SJCRH30 (cell line): ENCODE results near the gene CACNA1G. TPM values are rescaled to one million over a fixed set of nuclear protein-coding genes. Genes with fewer than 3 reads are reported as not detected.
A peak's percentile ranks its signal among the peaks of the same experiment; 100 is the strongest.

Experiments used
- DNase-seq, 2 experiments: peaks; one replicate each; pipeline ENCODE4 v3.0.0-alpha.2; 2015 to 2020
- H3K27ac ChIP-seq: fragments of 250-450 bp; sonication (Bioruptor Pico); 2 replicates; pipeline ENCODE4 v1.5.1; 2020; ENCODE audit warnings: mild to moderate bottlenecking, moderate library complexity
- H3K27me3 ChIP-seq: fragments of 250-450 bp; sonication (Bioruptor Pico); 2 replicates; pipeline ENCODE4 v1.5.1; 2020; ENCODE audit warnings: mild to moderate bottlenecking, moderate library complexity
- H3K36me3 ChIP-seq: fragments of 250-450 bp; sonication (Bioruptor Pico); 2 replicates; pipeline ENCODE4 v1.5.1; 2020; ENCODE audit warnings: mild to moderate bottlenecking, moderate library complexity
- H3K4me1 ChIP-seq: fragments of 250-450 bp; sonication (Bioruptor Pico); 2 replicates; pipeline ENCODE4 v1.5.1; 2020; ENCODE audit warnings: mild to moderate bottlenecking, moderate library complexity
- H3K4me3 ChIP-seq: fragments of 250-450 bp; sonication (Bioruptor Pico); 2 replicates; pipeline ENCODE4 v1.5.1; 2020; ENCODE audit warnings: mild to moderate bottlenecking, moderate library complexity
- H3K9me3 ChIP-seq: fragments of 250-450 bp; sonication (Bioruptor Pico); replicated peaks from 2 replicates; pipeline ENCODE4 v1.5.1; 2020; ENCODE audit warnings: mild to moderate bottlenecking, moderate library complexity
- total RNA-seq: library from RNA; depleted of rRNA; stranded (reverse); fragments of >200 nt; shearing (Covaris generic); gene quantifications from 2 replicates; pipeline ENCODE4 v1.2.3, GENCODE V29; 2014; rRNA removed

CACNA1G gene
- total RNA-seq = 3.5 and 4.2 TPM in 2 replicates

- peak within 1 kb of the TSS; percentile 67 for H3K4me3 ChIP-seq
- no peak within 1 kb of the TSS for H3K27ac ChIP-seq
- no peaks in the 10 kb centered on the region for H3K27me3 ChIP-seq
- peaks cover 7% of the 10 kb centered on the region for H3K4me1 ChIP-seq
- H3K36me3 ChIP-seq = no peaks in the 10 kb centered on the region
- no peaks in the 10 kb centered on the region for H3K9me3 ChIP-seq
- DNase-seq = peak; percentile 91 to 93
Observed at GRCh38 chr17:50560185-50560824, at the start of gene CACNA1G. CACNA1G (plus strand) TSS chr17:50560715; CDS start chr17:50561460, 745 bp downstream.

DNA sequence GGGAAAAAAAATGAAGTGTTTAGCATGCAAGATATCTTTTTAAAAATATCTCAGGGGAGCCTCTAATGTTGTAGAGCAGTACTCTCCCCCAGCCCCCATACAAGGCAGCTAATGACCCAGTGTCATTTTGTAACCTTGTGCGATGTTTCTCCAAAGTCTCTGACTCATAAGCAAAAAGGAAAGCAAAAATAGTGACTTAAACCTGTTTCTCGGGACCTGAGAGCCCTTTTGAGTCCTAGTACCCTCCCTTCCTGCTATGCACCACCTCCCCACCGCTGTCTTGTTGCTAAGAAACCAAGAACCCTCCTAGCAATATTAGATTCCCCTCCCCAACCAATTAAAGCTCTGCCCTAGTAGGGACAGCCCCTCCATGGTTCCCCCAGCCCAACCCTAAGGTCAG, 49.5 kb upstream of the CACNA1G start:
- H3K9me3 ChIP-seq = no peaks in the 10 kb centered on the region
- no peak for DNase-seq
- H3K4me1 ChIP-seq = no peaks in the 10 kb centered on the region
- H3K4me3 ChIP-seq = no peak overlapping the region
- no peak overlapping the region for H3K27ac ChIP-seq
- no peaks in the 10 kb centered on the region for H3K27me3 ChIP-seq
- H3K36me3 ChIP-seq = no peaks in the 10 kb centered on the region

DNA sequence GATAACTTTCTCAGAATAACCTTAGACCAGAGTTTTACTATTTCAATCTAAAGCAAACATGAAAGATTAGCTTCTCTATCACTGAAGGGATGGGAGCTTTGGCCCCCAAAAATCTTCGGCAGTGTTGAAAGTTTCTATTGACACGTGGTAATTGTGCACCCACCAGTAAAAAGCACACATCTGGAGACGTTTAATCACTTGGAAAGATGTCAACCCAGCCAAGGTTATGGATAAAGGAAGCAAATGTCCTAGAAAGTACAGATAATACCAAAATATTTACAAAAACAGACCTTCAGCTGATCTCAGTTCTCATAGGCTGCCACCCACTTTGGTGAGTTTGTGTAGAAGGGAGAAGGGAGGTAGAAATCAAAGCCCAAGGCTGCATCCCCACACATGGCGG, 47.0 kb upstream of the CACNA1G start:
- Histone ChIP-seq H3K4me3 (no peak overlapping the region), H3K9me3 (no peaks in the 10 kb centered on the region), H3K4me1 (no peaks in the 10 kb centered on the region), H3K27ac (no peak overlapping the region), H3K36me3 (no peaks in the 10 kb centered on the region), H3K27me3 (no peaks in the 10 kb centered on the region)
- no peak for DNase-seq

DNA sequence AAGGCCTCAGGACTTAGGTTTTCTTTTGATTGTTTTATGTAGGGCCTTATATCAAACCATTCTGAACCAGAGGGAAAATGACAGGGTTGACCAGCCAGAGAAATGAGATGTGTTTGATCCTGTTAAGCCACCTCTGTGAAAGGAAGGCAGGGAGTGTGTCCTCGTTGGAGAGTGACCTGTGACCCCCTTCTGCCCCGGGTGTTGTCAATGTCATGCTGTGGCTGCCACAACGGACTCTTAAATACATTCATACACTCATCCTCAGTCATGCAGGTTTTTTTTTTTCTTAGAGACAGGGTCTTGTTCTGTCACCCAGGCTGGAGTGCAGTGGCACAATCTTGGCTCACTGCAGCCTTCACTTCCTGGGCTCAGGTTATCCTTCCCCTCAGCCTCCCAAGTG, 46.1 kb upstream of the CACNA1G start:
- no peak overlapping the region for H3K4me3 ChIP-seq
- no peaks in the 10 kb centered on the region for H3K4me1 ChIP-seq
- no peak for DNase-seq
- H3K27ac ChIP-seq = no peak overlapping the region
- H3K9me3 ChIP-seq = no peaks in the 10 kb centered on the region
- H3K36me3 ChIP-seq = no peaks in the 10 kb centered on the region
- no peaks in the 10 kb centered on the region for H3K27me3 ChIP-seq

DNA sequence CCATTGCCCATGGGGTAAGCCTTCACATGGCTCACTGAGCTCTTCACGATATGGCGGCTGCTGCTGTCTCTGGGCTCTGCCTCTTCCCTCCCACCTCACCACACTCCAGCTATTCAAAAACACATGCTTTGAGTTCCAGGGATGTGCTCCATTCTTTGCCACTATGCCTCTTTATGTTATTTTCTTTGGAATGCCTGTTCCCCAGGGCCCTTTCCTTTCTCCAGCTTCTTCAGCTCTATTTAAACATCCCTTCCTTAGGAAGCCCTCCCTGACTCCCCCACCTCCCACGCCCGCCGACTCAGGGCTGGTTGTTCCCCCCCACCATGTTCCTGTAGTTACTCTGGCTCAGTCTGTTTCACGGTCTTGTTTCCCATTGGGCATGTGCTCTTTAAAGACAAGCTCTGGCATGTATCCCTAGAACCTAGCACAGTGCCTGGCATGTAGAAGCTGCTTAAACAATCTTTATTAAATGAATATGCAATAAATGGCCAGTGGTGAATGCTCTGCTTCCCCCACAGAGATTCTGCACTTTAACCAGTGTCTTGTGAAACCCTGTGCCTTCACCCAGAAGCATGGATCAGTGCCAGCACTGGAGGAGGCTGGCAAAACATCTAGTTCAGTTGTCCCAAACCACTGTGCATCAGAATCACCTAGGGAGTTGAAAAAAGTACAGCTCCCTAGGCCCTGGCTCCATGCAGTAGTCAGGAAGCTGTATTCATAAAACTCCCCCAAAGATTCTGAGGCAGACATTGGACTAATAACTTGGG, 45.4 kb upstream of the CACNA1G start:
- Histone ChIP-seq H3K4me1 (no peaks in the 10 kb centered on the region), H3K4me3 (no peak overlapping the region), H3K27me3 (no peaks in the 10 kb centered on the region), H3K27ac (no peak overlapping the region), H3K9me3 (no peaks in the 10 kb centered on the region), H3K36me3 (no peaks in the 10 kb centered on the region)
- DNase-seq = no peak

DNA sequence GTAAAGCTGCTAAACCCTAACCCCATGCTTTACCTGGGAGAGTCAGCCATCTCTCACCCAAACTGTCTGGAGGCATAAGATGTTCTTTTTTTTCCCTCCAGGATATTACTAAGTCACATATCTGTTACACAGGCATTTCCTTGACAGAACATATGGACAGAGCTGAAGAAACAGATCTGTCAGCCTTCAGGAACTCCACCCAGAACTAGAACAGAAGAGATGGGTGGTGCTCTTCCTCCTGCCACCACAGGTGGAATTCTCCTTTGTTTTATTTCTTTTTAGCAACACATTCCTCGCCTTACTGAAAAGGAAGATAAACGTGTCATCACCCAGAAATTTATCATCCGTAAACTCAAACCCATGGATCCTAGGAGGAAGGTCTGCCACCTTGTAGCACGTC, 43.5 kb upstream of the CACNA1G start:
- Histone ChIP-seq H3K9me3 (no peaks in the 10 kb centered on the region), H3K4me1 (no peaks in the 10 kb centered on the region), H3K4me3 (no peak overlapping the region), H3K27me3 (no peaks in the 10 kb centered on the region), H3K27ac (no peak overlapping the region), H3K36me3 (no peaks in the 10 kb centered on the region)
- DNase-seq = no peak

- Histone ChIP-seq H3K36me3 (no peaks in the 10 kb centered on the region), H3K27me3 (no peaks in the 10 kb centered on the region), H3K9me3 (no peaks in the 10 kb centered on the region), H3K4me3 (no peak overlapping the region), H3K4me1 (peaks cover under 1% of the 10 kb centered on the region), H3K27ac (no peak overlapping the region)
- no peak for DNase-seq
Observed at GRCh38 chr17:50517504-50518383, 42.8 kb upstream of the CACNA1G start.

- Histone ChIP-seq H3K36me3 (no peaks in the 10 kb centered on the region), H3K9me3 (no peaks in the 10 kb centered on the region), H3K4me3 (no peak overlapping the region), H3K4me1 (peaks cover 8% of the 10 kb centered on the region), H3K27me3 (no peaks in the 10 kb centered on the region), H3K27ac (no peak overlapping the region)
- DNase-seq = no peak
Observed at GRCh38 chr17:50518384-50519023, 42.0 kb upstream of the CACNA1G start.

GRCh38 chr17:50519141-50519834, 41.2 kb upstream of the CACNA1G start:
- Histone ChIP-seq H3K27me3 (no peaks in the 10 kb centered on the region), H3K4me3 (no peak overlapping the region), H3K27ac (no peak overlapping the region), H3K4me1 (peaks cover 10% of the 10 kb centered on the region), H3K36me3 (no peaks in the 10 kb centered on the region), H3K9me3 (no peaks in the 10 kb centered on the region)
- no peak for DNase-seq

DNA sequence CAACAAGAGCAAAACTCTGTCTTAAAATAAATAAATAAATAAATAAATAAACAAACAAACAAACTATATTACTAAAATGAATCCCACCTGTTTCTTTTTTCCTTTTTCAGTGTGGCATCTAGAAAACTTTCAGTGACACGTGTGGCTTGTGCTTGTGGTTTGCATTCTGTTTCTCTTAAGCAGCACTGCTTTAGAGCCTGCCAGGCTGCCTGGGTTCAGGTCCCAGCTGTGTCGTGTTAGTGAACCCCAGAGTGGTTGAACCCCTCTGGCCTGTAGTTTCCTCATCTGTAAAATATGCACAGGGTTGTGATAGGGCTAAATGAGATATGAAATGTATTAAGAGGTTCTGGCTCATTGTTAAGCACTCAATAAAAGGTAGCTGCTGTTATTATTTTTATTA, 40.0 kb upstream of the CACNA1G start:
- Histone ChIP-seq H3K27ac (no peak overlapping the region), H3K4me1 (peaks cover 10% of the 10 kb centered on the region), H3K9me3 (no peaks in the 10 kb centered on the region), H3K27me3 (no peaks in the 10 kb centered on the region), H3K36me3 (no peaks in the 10 kb centered on the region), H3K4me3 (no peak overlapping the region)
- DNase-seq = no peak

DNA sequence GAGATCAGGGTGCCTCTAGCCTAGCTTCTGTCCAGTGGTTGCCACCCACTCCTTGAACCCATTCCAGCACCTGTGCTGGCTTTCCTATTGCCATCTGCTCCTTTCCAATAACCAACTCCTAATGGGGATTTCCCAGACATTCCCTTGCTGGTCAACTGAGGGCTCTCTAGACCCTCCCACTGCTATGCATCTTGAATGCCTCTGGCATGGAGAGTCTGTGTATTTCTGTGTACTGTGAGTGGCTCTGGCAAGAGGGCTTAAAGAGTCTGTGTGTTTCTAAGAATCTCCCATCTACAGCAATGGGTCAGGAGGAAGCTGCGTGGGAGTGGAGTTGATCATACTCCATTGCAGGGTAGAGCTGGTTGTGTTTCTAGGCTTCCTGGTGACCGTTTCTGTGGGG, 39.0 kb upstream of the CACNA1G start:
- peaks cover 10% of the 10 kb centered on the region for H3K4me1 ChIP-seq
- H3K27ac ChIP-seq = no peak overlapping the region
- H3K36me3 ChIP-seq = no peaks in the 10 kb centered on the region
- no peaks in the 10 kb centered on the region for H3K9me3 ChIP-seq
- no peak for DNase-seq
- no peaks in the 10 kb centered on the region for H3K27me3 ChIP-seq
- no peak overlapping the region for H3K4me3 ChIP-seq

GRCh38 chr17:50522766-50523165, 37.7 kb upstream of the CACNA1G start:
- DNase-seq = no peak
- no peak overlapping the region for H3K27ac ChIP-seq
- no peaks in the 10 kb centered on the region for H3K27me3 ChIP-seq
- H3K36me3 ChIP-seq = no peaks in the 10 kb centered on the region
- no peak overlapping the region for H3K4me3 ChIP-seq
- no peaks in the 10 kb centered on the region for H3K9me3 ChIP-seq
- H3K4me1 ChIP-seq = peaks cover 10% of the 10 kb centered on the region

DNA sequence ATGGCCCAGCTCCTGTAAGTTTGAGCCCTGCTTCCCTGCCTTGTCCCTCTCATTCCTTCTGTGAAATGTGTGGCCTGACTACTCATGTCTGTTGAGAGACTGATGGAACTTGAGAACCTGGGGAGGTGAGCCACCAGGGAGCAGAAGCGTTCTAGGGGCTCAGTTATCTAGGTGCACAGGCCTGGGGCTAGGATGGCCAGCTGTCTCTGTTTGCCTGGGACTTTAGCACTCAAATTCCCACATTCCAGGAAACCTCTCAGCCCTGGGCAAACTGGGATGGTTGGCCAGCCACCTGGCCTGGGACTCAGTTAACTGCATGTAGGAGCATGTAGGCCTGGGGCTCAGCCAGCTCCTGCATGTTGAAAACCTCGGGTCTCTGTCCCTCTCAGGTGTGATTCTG, 37.3 kb upstream of the CACNA1G start:
- peak; percentile 36 to 64 for DNase-seq
- Histone ChIP-seq H3K27me3 (no peaks in the 10 kb centered on the region), H3K4me3 (no peak overlapping the region), H3K36me3 (no peaks in the 10 kb centered on the region), H3K27ac (no peak overlapping the region), H3K9me3 (no peaks in the 10 kb centered on the region), H3K4me1 (peaks cover 10% of the 10 kb centered on the region)

GRCh38 chr17:50524838-50525237, 35.7 kb upstream of the CACNA1G start:
- no peak for DNase-seq
- H3K27ac ChIP-seq = no peak overlapping the region
- peaks cover 10% of the 10 kb centered on the region for H3K4me1 ChIP-seq
- H3K4me3 ChIP-seq = no peak overlapping the region
- no peaks in the 10 kb centered on the region for H3K27me3 ChIP-seq
- no peaks in the 10 kb centered on the region for H3K9me3 ChIP-seq
- no peaks in the 10 kb centered on the region for H3K36me3 ChIP-seq
